ENCODE data around the gene MAGEC3. TPM values are rescaled to one million over a fixed set of nuclear protein-coding genes. Genes with fewer than 3 reads are reported as not detected.
"Not testable (repeated sequence)": the region's sequence is repeated elsewhere in the genome, so short reads cannot be mapped to it uniquely, and the experiment has no call there.

MAGEC3 gene
- total and polyA plus RNA-seq, 10 of the 15 experiments (the other 5 are each of a cell fraction or from before 2014, with no cell fraction given): not detected

- Histone ChIP-seq H3K4me1 (ENCODE audit: control insufficient read depth, insufficient read depth, low read length) (no peaks in the 10 kb centered on the region), H3K27ac (ENCODE audit: control insufficient read depth, insufficient read depth) (no peak overlapping the region), H3K79me2 (ENCODE audit: control insufficient read depth, insufficient read depth, low read length) (no peaks in the 10 kb centered on the region), H4K20me1 (ENCODE audit: control insufficient read depth, insufficient read depth) (no peaks in the 10 kb centered on the region), H3K9me3 (replicated peaks; ENCODE audit: control insufficient read depth, insufficient read depth, low read length) (no peaks in the 10 kb centered on the region), H3K36me3 (ENCODE audit: control insufficient read depth in 2 of 2, insufficient read depth in 2 of 2, low read length in 1 of 2) (no peaks in the 10 kb centered on the region), H3K9ac (ENCODE audit: control insufficient read depth, insufficient read depth, low read length) (no peak overlapping the region), H2AFZ (ENCODE audit: control insufficient read depth, low read depth, low read length) (no peak overlapping the region), H3K4me2 (ENCODE audit: control insufficient read depth, insufficient read depth) (no peak overlapping the region), H3K27me3 (replicated peaks in 1 of 2; ENCODE audit: control insufficient read depth in 2 of 2, insufficient read depth in 2 of 2, low read length in 1 of 2) (no peaks in the 10 kb centered on the region), H3K4me3 (no peak overlapping the region)
- ChIA-PET CTCF (no interaction called here), SMC1A (ENCODE audit: uncharacterized antibody, unreplicated experiment) (no interaction called here), RAD21 (ENCODE audit: unreplicated experiment) (no interaction called here), POLR2A (no interaction called here)
- 11% methylated on average over 5 of the region's 5 CpGs for WGBS (ENCODE audit: insufficient coverage, insufficient replicate concordance, low lambda C conversion rate, missing lambda C conversion rate)
- no peak for DNase-seq (ENCODE audit: low read depth, low spot score)
- BruUV-seq (replicated peaks): no TSS peak
- no peak for FAIRE-seq
- no peak for TF ChIP-seq ATF7 (IDR thresholded peaks at IDR 0.05; ENCODE audit: low read depth)
- TF ChIP-seq ZNF592 (IDR thresholded peaks at IDR 0.05): no peak
- no peak for TF ChIP-seq GABPA (IDR thresholded peaks at IDR 0.05; ENCODE audit: low read depth)
- TF ChIP-seq RCOR1 (conservative IDR thresholded peaks at IDR 0.05; ENCODE audit: low read depth, low read length): no peak
- TF ChIP-seq RAD21 (IDR thresholded peaks at IDR 0.05; ENCODE audit: insufficient read depth, low read depth, low read length): no peak
- TF ChIP-seq, protein P1, sequence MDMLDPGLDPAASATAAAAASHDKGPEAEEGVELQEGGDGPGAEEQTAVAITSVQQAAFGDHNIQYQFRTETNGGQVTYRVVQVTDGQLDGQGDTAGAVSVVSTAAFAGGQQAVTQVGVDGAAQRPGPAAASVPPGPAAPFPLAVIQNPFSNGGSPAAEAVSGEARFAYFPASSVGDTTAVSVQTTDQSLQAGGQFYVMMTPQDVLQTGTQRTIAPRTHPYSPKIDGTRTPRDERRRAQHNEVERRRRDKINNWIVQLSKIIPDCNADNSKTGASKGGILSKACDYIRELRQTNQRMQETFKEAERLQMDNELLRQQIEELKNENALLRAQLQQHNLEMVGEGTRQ (IDR thresholded peaks at IDR 0.05; ENCODE audit: borderline replicate concordance, low read depth, low read length): no peak
- no peak for TF ChIP-seq PAX5 (IDR thresholded peaks at IDR 0.05; ENCODE audit: borderline replicate concordance, low read depth, low read length)
- no peak for ATAC-seq
- intact Hi-C loops (cut with micrococcal nuclease; ENCODE audit: unreplicated experiment) (no loop called here), in situ Hi-C loops (cut with MboI) (no loop called here)
These were observed 41.5 kb downstream of the MAGEC3 start for GRCh38 chrX:141879616-141880015.

- DNase-seq (ENCODE audit: low read depth, low spot score); intact Hi-C loops (cut with micrococcal nuclease; ENCODE audit: unreplicated experiment); H3K79me2 ChIP-seq (ENCODE audit: control insufficient read depth, insufficient read depth, low read length); H4K20me1 ChIP-seq (ENCODE audit: control insufficient read depth, insufficient read depth); in situ Hi-C loops (cut with MboI); BruUV-seq (replicated peaks); RAD21 ChIA-PET (ENCODE audit: unreplicated experiment); FAIRE-seq; SMC1A ChIA-PET (ENCODE audit: uncharacterized antibody, unreplicated experiment); H3K27me3 ChIP-seq (replicated peaks in 1 of 2; ENCODE audit: control insufficient read depth in 2 of 2, insufficient read depth in 2 of 2, low read length in 1 of 2); ATAC-seq; H3K9me3 ChIP-seq (replicated peaks; ENCODE audit: control insufficient read depth, insufficient read depth, low read length); H3K9ac ChIP-seq (ENCODE audit: control insufficient read depth, insufficient read depth, low read length); POLR2A ChIA-PET; H3K27ac ChIP-seq (ENCODE audit: control insufficient read depth, insufficient read depth); CTCF ChIA-PET; H3K4me2 ChIP-seq (ENCODE audit: control insufficient read depth, insufficient read depth); H3K4me3 ChIP-seq; H2AFZ ChIP-seq (ENCODE audit: control insufficient read depth, low read depth, low read length); H3K36me3 ChIP-seq (ENCODE audit: control insufficient read depth in 2 of 2, insufficient read depth in 2 of 2, low read length in 1 of 2); H3K4me1 ChIP-seq (ENCODE audit: control insufficient read depth, insufficient read depth, low read length): not testable (repeated sequence)
- 0% methylated on average over 5 of the region's 5 CpGs for WGBS (ENCODE audit: insufficient coverage, insufficient replicate concordance, low lambda C conversion rate, missing lambda C conversion rate)
These were observed 50.7 kb downstream of the MAGEC3 start for GRCh38 chrX:141888811-141889210.

Measured in GM12878 (cell line).